Measurements from ENCODE around the gene SZRD1.

SZRD1 gene

GRCh38 chr1:16367258-16367967, 371 bp downstream of the SZRD1 start:
- peak; percentile 77 to 80 for DNase-seq (ENCODE audit: low read depth in 2 of 2)

GRCh38 chr1:16367968-16368890, 1.2 kb downstream of the SZRD1 start:
- DNase-seq (ENCODE audit: low read depth in 2 of 2), result no peak

GRCh38 chr1:16369821-16370220, 2.8 kb downstream of the SZRD1 start:
- DNase-seq (ENCODE audit: low read depth in 2 of 2), result no peak

GRCh38 chr1:16371725-16372124, 4.7 kb downstream of the SZRD1 start:
- no peak for DNase-seq (ENCODE audit: low read depth in 2 of 2)

GRCh38 chr1:16372535-16373285, 5.7 kb downstream of the SZRD1 start:
- DNase-seq (ENCODE audit: low read depth in 2 of 2), result no peak

GRCh38 chr1:16374266-16374665, 7.2 kb downstream of the SZRD1 start:
- no peak for DNase-seq (ENCODE audit: low read depth in 2 of 2)

- no peak for DNase-seq (ENCODE audit: low read depth in 2 of 2)
Observed at GRCh38 chr1:16375521-16376340, 8.7 kb downstream of the SZRD1 start.

- DNase-seq (ENCODE audit: low read depth in 2 of 2), result no peak
Observed at GRCh38 chr1:16376971-16377370, 9.9 kb downstream of the SZRD1 start.

GRCh38 chr1:16378443-16378842, 11.4 kb downstream of the SZRD1 start:
- DNase-seq (ENCODE audit: low read depth in 2 of 2), result no peak

- no peak for DNase-seq (ENCODE audit: low read depth in 2 of 2)
Observed at GRCh38 chr1:16380868-16381267, 13.8 kb downstream of the SZRD1 start.

GRCh38 chr1:16383888-16384287, 16.8 kb downstream of the SZRD1 start:
- no peak for DNase-seq (ENCODE audit: low read depth in 2 of 2)

- DNase-seq (ENCODE audit: low read depth in 2 of 2), result no peak
Observed at GRCh38 chr1:16385659-16386453, 18.8 kb downstream of the SZRD1 start.

GRCh38 chr1:16386454-16387113, 19.5 kb downstream of the SZRD1 start:
- no peak for DNase-seq (ENCODE audit: low read depth in 2 of 2)

GRCh38 chr1:16387201-16388188, 20.5 kb downstream of the SZRD1 start:
- no peak for DNase-seq (ENCODE audit: low read depth in 2 of 2)

- DNase-seq (ENCODE audit: low read depth in 2 of 2), result no peak
Observed at GRCh38 chr1:16391411-16391810, 24.4 kb downstream of the SZRD1 start.

GRCh38 chr1:16392740-16393569, 25.9 kb downstream of the SZRD1 start:
- no peak for DNase-seq (ENCODE audit: low read depth in 2 of 2)

GRCh38 chr1:16393570-16394521, 26.8 kb downstream of the SZRD1 start:
- no peak for DNase-seq (ENCODE audit: low read depth in 2 of 2)

Measured in stimulated activated CD4-positive, alpha-beta T cell treated with anti-CD3 and anti-CD28 coated beads, Interleukin-15, amount 100 ng/mL, for 48 hours (primary cell).